Keratinocyte (primary cell): ENCODE results near the gene C10orf90. TPM values are rescaled to one million over a fixed set of nuclear protein-coding genes. Genes with fewer than 3 reads are reported as not detected.

Source experiments
- DNase-seq: peaks from one replicate; pipeline ENCODE4 v3.0.0-alpha.2; 2011; ENCODE audit warnings: low read depth, missing footprints, low spot score
- FAIRE-seq: peaks from 2 replicates; lab custom pipeline; 2011; peaks lifted over from hg19 to GRCh38; lab: Jason Lieb, UNC
- H2AFZ ChIP-seq: 2 replicates; pipeline ENCODE4 v1.6.0; 2012; ENCODE audit warnings: low read length, control low read depth, inconsistent platforms; ENCODE audit not compliant: control insufficient read depth
- H3K27ac ChIP-seq: 2 replicates; pipeline ENCODE4 v1.5.1; 2011; ENCODE audit warnings: low read length; ENCODE audit not compliant: control insufficient read depth, insufficient read depth
- H3K27me3 ChIP-seq: 3 replicates; pipeline ENCODE4 v1.6.0; 2011; ENCODE audit warnings: low read length; ENCODE audit not compliant: control insufficient read depth, insufficient read depth; ENCODE audit errors: extremely low read depth
- H3K36me3 ChIP-seq, 2 experiments: 2 replicates in 1 of 2; 3 replicates in 1 of 2; pipeline ENCODE4 v1.5.1; 2011; ENCODE audit warnings: low read length in 2 of 2, mild to moderate bottlenecking in 1 of 2; ENCODE audit not compliant: control insufficient read depth in 2 of 2, insufficient read depth in 2 of 2; ENCODE audit errors: extremely low read depth in 1 of 2
- H3K4me1 ChIP-seq: 3 replicates; pipeline ENCODE4 v1.5.1; 2011; ENCODE audit warnings: low read length; ENCODE audit not compliant: control insufficient read depth, insufficient read depth; ENCODE audit errors: extremely low read depth
- H3K4me2 ChIP-seq: 3 replicates; pipeline ENCODE4 v1.6.0; 2011; ENCODE audit warnings: low read depth, low read length; ENCODE audit not compliant: control insufficient read depth, insufficient read depth; ENCODE audit errors: extremely low read depth
- H3K4me3 ChIP-seq, 3 experiments: fragments of 200-600 bp in 1 of 3; sonication (generic) in 1 of 3; 2 replicates in 2 of 3; 3 replicates in 1 of 3; pipeline ENCODE4 v1.5.1; 2011 to 2016; ENCODE audit warnings: low read length in 3 of 3, mild to moderate bottlenecking in 3 of 3, control low read depth in 2 of 3, inconsistent platforms in 1 of 3, low read depth in 1 of 3, mixed read lengths in 1 of 3, mixed run types in 1 of 3, moderate library complexity in 1 of 3; ENCODE audit not compliant: control insufficient read depth in 2 of 3, insufficient read depth in 2 of 3; ENCODE audit errors: extremely low read depth in 1 of 3
- H3K79me2 ChIP-seq: 2 replicates; pipeline ENCODE4 v1.6.0; 2012; ENCODE audit warnings: low read length; ENCODE audit not compliant: control insufficient read depth, insufficient read depth
- H3K9ac ChIP-seq: 3 replicates; pipeline ENCODE4 v1.6.0; 2011; ENCODE audit warnings: low read length; ENCODE audit not compliant: control insufficient read depth, insufficient read depth; ENCODE audit errors: extremely low read depth
- H3K9me1 ChIP-seq: 3 replicates; pipeline ENCODE4 v1.6.0; 2011; ENCODE audit warnings: low read length; ENCODE audit not compliant: control insufficient read depth, insufficient read depth; ENCODE audit errors: extremely low read depth
- H3K9me3 ChIP-seq: 2 replicates; pipeline ENCODE4 v1.5.1; 2012; ENCODE audit warnings: low read depth, low read length; ENCODE audit not compliant: control insufficient read depth
- H4K20me1 ChIP-seq: 3 replicates; pipeline ENCODE4 v1.6.0; 2011; ENCODE audit warnings: low read length; ENCODE audit not compliant: control insufficient read depth, insufficient read depth; ENCODE audit errors: extremely low read depth
- EZH2 ChIP-seq: IDR thresholded peaks from one replicate; pipeline ENCODE4 v1.6.1; 2012; ENCODE audit warnings: inconsistent platforms, mild to moderate bottlenecking, low read length, moderate library complexity
- dilution Hi-C: fragments of 300-500 bp; cut with MboI; formaldehyde crosslinking; loops from one replicate; pipeline ENCODE4 v1.7.0; 2020; ENCODE audit warnings: low sequenced_read_pairs; ENCODE audit not compliant: extremely low pct_ligation_motif_present
- polyA plus RNA-seq, 5 experiments: library from polyadenylated mRNA; depleted of rRNA in 3 of 5; stranded (reverse) in 3 of 5; stranded (forward) in 1 of 5; unstranded in 1 of 5; fragments of >200 nt; gene quantifications; 1 replicate in 1 of 5; 2 replicates in 3 of 5; 3 replicates in 1 of 5; pipeline versions ENCODE4 v1.2.1 to v1.2.3, GENCODE V29; 2011 to 2012; ENCODE audit warnings: missing spikeins in 2 of 5, low read depth in 1 of 5, low replicate concordance in 1 of 5
- TF ChIP-seq, protein P1 (sequence below), 3 experiments: IDR thresholded peaks in 1 of 3; conservative IDR thresholded peaks in 1 of 3; optimal IDR thresholded peaks in 1 of 3; 2 replicates in 2 of 3; 3 replicates in 1 of 3; pipeline versions ENCODE3 to v1.5.1; 2011; ENCODE audit warnings: low read length in 3 of 3, mild to moderate bottlenecking in 3 of 3, moderate library complexity in 2 of 3, control low read depth in 1 of 3, inconsistent platforms in 1 of 3; ENCODE audit not compliant: insufficient read depth in 2 of 3; ENCODE audit errors: extremely low read depth in 1 of 3

C10orf90 gene
- polyA plus RNA-seq, 1 donor (not counting 4 experiments of a cell fraction or from before 2014, with no cell fraction given): not detected

GRCh38 chr10:126597211-126597610 lies 73.3 kb downstream of the C10orf90 start:
- dilution Hi-C loops: no loop called here

GRCh38 chr10:126596472-126597016 lies 73.9 kb downstream of the C10orf90 start:
- Histone ChIP-seq H3K9ac (no peak overlapping the region), H3K27ac (no peak overlapping the region), H3K4me3 (no peak overlapping the region), H4K20me1 (no peaks in the 10 kb centered on the region), H2AFZ (no peak overlapping the region), H3K27me3 (no peaks in the 10 kb centered on the region), H3K36me3 (no peaks in the 10 kb centered on the region), H3K79me2 (no peaks in the 10 kb centered on the region), H3K9me1 (no peaks in the 10 kb centered on the region), H3K4me1 (no peaks in the 10 kb centered on the region), H3K9me3 (no peaks in the 10 kb centered on the region), H3K4me2 (no peak overlapping the region)
- FAIRE-seq (no peak), DNase-seq (no peak)
- TF ChIP-seq EZH2: no peak
- TF ChIP-seq, protein P1, sequence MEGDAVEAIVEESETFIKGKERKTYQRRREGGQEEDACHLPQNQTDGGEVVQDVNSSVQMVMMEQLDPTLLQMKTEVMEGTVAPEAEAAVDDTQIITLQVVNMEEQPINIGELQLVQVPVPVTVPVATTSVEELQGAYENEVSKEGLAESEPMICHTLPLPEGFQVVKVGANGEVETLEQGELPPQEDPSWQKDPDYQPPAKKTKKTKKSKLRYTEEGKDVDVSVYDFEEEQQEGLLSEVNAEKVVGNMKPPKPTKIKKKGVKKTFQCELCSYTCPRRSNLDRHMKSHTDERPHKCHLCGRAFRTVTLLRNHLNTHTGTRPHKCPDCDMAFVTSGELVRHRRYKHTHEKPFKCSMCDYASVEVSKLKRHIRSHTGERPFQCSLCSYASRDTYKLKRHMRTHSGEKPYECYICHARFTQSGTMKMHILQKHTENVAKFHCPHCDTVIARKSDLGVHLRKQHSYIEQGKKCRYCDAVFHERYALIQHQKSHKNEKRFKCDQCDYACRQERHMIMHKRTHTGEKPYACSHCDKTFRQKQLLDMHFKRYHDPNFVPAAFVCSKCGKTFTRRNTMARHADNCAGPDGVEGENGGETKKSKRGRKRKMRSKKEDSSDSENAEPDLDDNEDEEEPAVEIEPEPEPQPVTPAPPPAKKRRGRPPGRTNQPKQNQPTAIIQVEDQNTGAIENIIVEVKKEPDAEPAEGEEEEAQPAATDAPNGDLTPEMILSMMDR (optimal IDR thresholded peaks at IDR 0.05 in 1 of 3, IDR thresholded peaks at IDR 0.05 in 1 of 3, conservative IDR thresholded peaks at IDR 0.05 in 1 of 3; ENCODE audit: extremely low read depth in 1 of 3, insufficient read depth in 2 of 3, low read length in 3 of 3): no peak
- dilution Hi-C loops: no loop called here

More at GRCh38 chr10:126597211-126597610, 73.3 kb downstream of the C10orf90 start:
- Histone ChIP-seq H3K36me3 (no peaks in the 10 kb centered on the region), H3K4me3 (no peak overlapping the region), H3K79me2 (no peaks in the 10 kb centered on the region), H2AFZ (no peak overlapping the region), H4K20me1 (no peaks in the 10 kb centered on the region), H3K9ac (no peak overlapping the region), H3K9me3 (no peaks in the 10 kb centered on the region), H3K27ac (no peak overlapping the region), H3K4me2 (no peak overlapping the region), H3K4me1 (no peaks in the 10 kb centered on the region), H3K27me3 (no peaks in the 10 kb centered on the region), H3K9me1 (no peaks in the 10 kb centered on the region)
- FAIRE-seq (no peak), DNase-seq (no peak)
- TF ChIP-seq, protein P1 (optimal IDR thresholded peaks at IDR 0.05 in 1 of 3, IDR thresholded peaks at IDR 0.05 in 1 of 3, conservative IDR thresholded peaks at IDR 0.05 in 1 of 3; ENCODE audit: extremely low read depth in 1 of 3, insufficient read depth in 2 of 3, low read length in 3 of 3): no peak
- TF ChIP-seq EZH2: no peak
